HL-60/S4 (cell line): Measurements from ENCODE around the gene POLR3E.
"Not testable (repeated sequence)": the region's sequence is repeated elsewhere in the genome, so short reads cannot be mapped to it uniquely, and the experiment has no call there.

ENCODE experiments used
- in situ Hi-C: fragments of 300-500 bp; cut with MboI; formaldehyde crosslinking; loops from 2 replicates; pipeline ENCODE4 v1.14.3; 2022; ENCODE audit warnings: low sequenced_read_pairs

Gene POLR3E

GRCh38 chr16:22353933-22354541 lies 56.8 kb downstream of the POLR3E start:
- in situ Hi-C loops = no loop called here

GRCh38 chr16:22355487-22355908 lies 58.3 kb downstream of the POLR3E start:
- in situ Hi-C loops = no loop called here

GRCh38 chr16:22356930-22357634 lies 59.9 kb downstream of the POLR3E start:
- in situ Hi-C loops = no loop called here

GRCh38 chr16:22357635-22357971 lies 60.4 kb downstream of the POLR3E start:
- in situ Hi-C loops = no loop called here

- in situ Hi-C loops = no loop called here
Observed at GRCh38 chr16:22358000-22358399, 60.8 kb downstream of the POLR3E start.

GRCh38 chr16:22359679-22360078 lies 62.5 kb downstream of the POLR3E start:
- in situ Hi-C loops = no loop called here

- in situ Hi-C loops = no loop called here
Observed at GRCh38 chr16:22360963-22361659, 63.9 kb downstream of the POLR3E start.

- in situ Hi-C loops = no loop called here
Observed at GRCh38 chr16:22364241-22364640, 67.0 kb downstream of the POLR3E start.

GRCh38 chr16:22366371-22366770 lies 69.2 kb downstream of the POLR3E start:
- in situ Hi-C loops = no loop called here

GRCh38 chr16:22366889-22367288 lies 69.7 kb downstream of the POLR3E start:
- in situ Hi-C loops = no loop called here

- in situ Hi-C loops = not testable (repeated sequence)
Observed at GRCh38 chr16:22368200-22368826, 71.1 kb downstream of the POLR3E start.

GRCh38 chr16:22369221-22369811 lies 72.1 kb downstream of the POLR3E start:
- in situ Hi-C loops = no loop called here

- in situ Hi-C loops = no loop called here
Observed at GRCh38 chr16:22370038-22370820, 73.0 kb downstream of the POLR3E start.

GRCh38 chr16:22372882-22373661 lies 75.9 kb downstream of the POLR3E start:
- in situ Hi-C loops = no loop called here

GRCh38 chr16:22373662-22374310 lies 76.6 kb downstream of the POLR3E start:
- in situ Hi-C loops = no loop called here

GRCh38 chr16:22374311-22375116 lies 77.3 kb downstream of the POLR3E start, which contains the start of gene CDR2:
TSS of gene CDR2 (minus strand) at chr16:22374619. CDS start at chr16:22374309, 310 bp downstream.
- in situ Hi-C loops = no loop called here

- in situ Hi-C loops = no loop called here
Observed at GRCh38 chr16:22375117-22375962, 78.1 kb downstream of the POLR3E start.
